HG02943 (cell line): ENCODE data around the gene MAPK9.
A peak's percentile ranks its signal among the peaks of the same experiment; 100 is the strongest.

ENCODE experiments used
- ATAC-seq: cut with Tn5 transposase; IDR thresholded peaks from one replicate; pipeline ENCODE4 v1.9.1; 2021; ENCODE audit warnings: mild to moderate bottlenecking, low read depth, moderate library complexity; ENCODE audit not compliant: unreplicated experiment

Gene MAPK9

GRCh38 chr5:180291943-180292831 is at the start of gene MAPK9:
TSS of gene MAPK9 (minus strand) at chr5:180292083. CDS start at chr5:180280561, 11,522 bp downstream.
- peak; percentile 62 for ATAC-seq

GRCh38 chr5:180341595-180341994 is 49.7 kb upstream of the MAPK9 start:
- ATAC-seq: no peak

GRCh38 chr5:180340856-180341255 is 49.0 kb upstream of the MAPK9 start:
- ATAC-seq: no peak

- no peak for ATAC-seq
Observed at GRCh38 chr5:180339583-180340183, 47.8 kb upstream of the MAPK9 start.

- ATAC-seq: no peak
Observed at GRCh38 chr5:180338001-180338707, 46.3 kb upstream of the MAPK9 start.

- no peak for ATAC-seq
Observed at GRCh38 chr5:180336234-180337020, 44.5 kb upstream of the MAPK9 start.

GRCh38 chr5:180335614-180336233 is 43.8 kb upstream of the MAPK9 start:
- ATAC-seq: no peak

GRCh38 chr5:180334751-180335613 is 43.1 kb upstream of the MAPK9 start:
- ATAC-seq: no peak

- no peak for ATAC-seq
Observed at GRCh38 chr5:180334176-180334575, 42.3 kb upstream of the MAPK9 start.

GRCh38 chr5:180333661-180334060 is 41.8 kb upstream of the MAPK9 start:
- no peak for ATAC-seq

- ATAC-seq: no peak
Observed at GRCh38 chr5:180332861-180333260, 41.0 kb upstream of the MAPK9 start.

- no peak for ATAC-seq
Observed at GRCh38 chr5:180332051-180332517, 40.2 kb upstream of the MAPK9 start.

GRCh38 chr5:180331647-180331950 is 39.7 kb upstream of the MAPK9 start:
- no peak for ATAC-seq

- ATAC-seq: no peak
Observed at GRCh38 chr5:180330810-180331646, 39.1 kb upstream of the MAPK9 start.

- ATAC-seq: no peak
Observed at GRCh38 chr5:180330270-180330648, 38.4 kb upstream of the MAPK9 start.

- no peak for ATAC-seq
Observed at GRCh38 chr5:180329606-180330269, 37.9 kb upstream of the MAPK9 start.

- no peak for ATAC-seq
Observed at GRCh38 chr5:180329138-180329435, 37.2 kb upstream of the MAPK9 start.
